Keratinocyte (primary cell): ENCODE measurements around the gene SUGCT. TPM values are rescaled to one million over a fixed set of nuclear protein-coding genes. Genes with fewer than 3 reads are reported as not detected.

Source experiments
- DNase-seq: peaks from one replicate; pipeline ENCODE4 v3.0.0-alpha.2; 2011; ENCODE audit warnings: low read depth, missing footprints, low spot score
- FAIRE-seq: peaks from 2 replicates; lab custom pipeline; 2011; peaks lifted over from hg19 to GRCh38; lab: Jason Lieb, UNC
- H2AFZ ChIP-seq: 2 replicates; pipeline ENCODE4 v1.6.0; 2012; ENCODE audit warnings: low read length, control low read depth, inconsistent platforms; ENCODE audit not compliant: control insufficient read depth
- H3K27ac ChIP-seq: 2 replicates; pipeline ENCODE4 v1.5.1; 2011; ENCODE audit warnings: low read length; ENCODE audit not compliant: control insufficient read depth, insufficient read depth
- H3K27me3 ChIP-seq: 3 replicates; pipeline ENCODE4 v1.6.0; 2011; ENCODE audit warnings: low read length; ENCODE audit not compliant: control insufficient read depth, insufficient read depth; ENCODE audit errors: extremely low read depth
- H3K36me3 ChIP-seq, 2 experiments: 2 replicates in 1 of 2; 3 replicates in 1 of 2; pipeline ENCODE4 v1.5.1; 2011; ENCODE audit warnings: low read length in 2 of 2, mild to moderate bottlenecking in 1 of 2; ENCODE audit not compliant: control insufficient read depth in 2 of 2, insufficient read depth in 2 of 2; ENCODE audit errors: extremely low read depth in 1 of 2
- H3K4me1 ChIP-seq: 3 replicates; pipeline ENCODE4 v1.5.1; 2011; ENCODE audit warnings: low read length; ENCODE audit not compliant: control insufficient read depth, insufficient read depth; ENCODE audit errors: extremely low read depth
- H3K4me2 ChIP-seq: 3 replicates; pipeline ENCODE4 v1.6.0; 2011; ENCODE audit warnings: low read depth, low read length; ENCODE audit not compliant: control insufficient read depth, insufficient read depth; ENCODE audit errors: extremely low read depth
- H3K4me3 ChIP-seq, 3 experiments: fragments of 200-600 bp in 1 of 3; sonication (generic) in 1 of 3; 2 replicates in 2 of 3; 3 replicates in 1 of 3; pipeline ENCODE4 v1.5.1; 2011 to 2016; ENCODE audit warnings: low read length in 3 of 3, mild to moderate bottlenecking in 3 of 3, control low read depth in 2 of 3, inconsistent platforms in 1 of 3, low read depth in 1 of 3, mixed read lengths in 1 of 3, mixed run types in 1 of 3, moderate library complexity in 1 of 3; ENCODE audit not compliant: control insufficient read depth in 2 of 3, insufficient read depth in 2 of 3; ENCODE audit errors: extremely low read depth in 1 of 3
- H3K79me2 ChIP-seq: 2 replicates; pipeline ENCODE4 v1.6.0; 2012; ENCODE audit warnings: low read length; ENCODE audit not compliant: control insufficient read depth, insufficient read depth
- H3K9ac ChIP-seq: 3 replicates; pipeline ENCODE4 v1.6.0; 2011; ENCODE audit warnings: low read length; ENCODE audit not compliant: control insufficient read depth, insufficient read depth; ENCODE audit errors: extremely low read depth
- H3K9me1 ChIP-seq: 3 replicates; pipeline ENCODE4 v1.6.0; 2011; ENCODE audit warnings: low read length; ENCODE audit not compliant: control insufficient read depth, insufficient read depth; ENCODE audit errors: extremely low read depth
- H3K9me3 ChIP-seq: 2 replicates; pipeline ENCODE4 v1.5.1; 2012; ENCODE audit warnings: low read depth, low read length; ENCODE audit not compliant: control insufficient read depth
- H4K20me1 ChIP-seq: 3 replicates; pipeline ENCODE4 v1.6.0; 2011; ENCODE audit warnings: low read length; ENCODE audit not compliant: control insufficient read depth, insufficient read depth; ENCODE audit errors: extremely low read depth
- CTCF ChIP-seq, 3 experiments: IDR thresholded peaks in 1 of 3; conservative IDR thresholded peaks in 1 of 3; optimal IDR thresholded peaks in 1 of 3; 2 replicates in 2 of 3; 3 replicates in 1 of 3; pipeline versions ENCODE3 to v1.5.1; 2011; ENCODE audit warnings: low read length in 3 of 3, mild to moderate bottlenecking in 3 of 3, moderate library complexity in 2 of 3, control low read depth in 1 of 3, inconsistent platforms in 1 of 3; ENCODE audit not compliant: insufficient read depth in 2 of 3; ENCODE audit errors: extremely low read depth in 1 of 3
- EZH2 ChIP-seq: IDR thresholded peaks from one replicate; pipeline ENCODE4 v1.6.1; 2012; ENCODE audit warnings: inconsistent platforms, mild to moderate bottlenecking, low read length, moderate library complexity
- dilution Hi-C: fragments of 300-500 bp; cut with MboI; formaldehyde crosslinking; loops from one replicate; pipeline ENCODE4 v1.7.0; 2020; ENCODE audit warnings: low sequenced_read_pairs; ENCODE audit not compliant: extremely low pct_ligation_motif_present
- polyA plus RNA-seq, 5 experiments: library from polyadenylated mRNA; depleted of rRNA in 3 of 5; stranded (reverse) in 3 of 5; stranded (forward) in 1 of 5; unstranded in 1 of 5; fragments of >200 nt; gene quantifications; 1 replicate in 1 of 5; 2 replicates in 3 of 5; 3 replicates in 1 of 5; pipeline versions ENCODE4 v1.2.1 to v1.2.3, GENCODE V29; 2011 to 2012; ENCODE audit warnings: missing spikeins in 2 of 5, low read depth in 1 of 5, low replicate concordance in 1 of 5

Gene SUGCT
- polyA plus RNA-seq, 1 donor (not counting 4 experiments of a cell fraction or from before 2014, with no cell fraction given), result 134 TPM

- TF ChIP-seq CTCF (optimal IDR thresholded peaks at IDR 0.05 in 1 of 3, IDR thresholded peaks at IDR 0.05 in 1 of 3, conservative IDR thresholded peaks at IDR 0.05 in 1 of 3; ENCODE audit: extremely low read depth in 1 of 3, insufficient read depth in 2 of 3, low read length in 3 of 3), result no peak
- TF ChIP-seq EZH2, result no peak
- Histone ChIP-seq H3K9me1 (no peaks in the 10 kb centered on the region), H4K20me1 (no peaks in the 10 kb centered on the region), H2AFZ (no peak overlapping the region), H3K4me2 (no peak overlapping the region), H3K9me3 (no peaks in the 10 kb centered on the region), H3K27me3 (no peaks in the 10 kb centered on the region), H3K27ac (no peak overlapping the region), H3K36me3 (no peaks in the 10 kb centered on the region), H3K4me3 (no peak overlapping the region), H3K79me2 (no peaks in the 10 kb centered on the region), H3K9ac (no peak overlapping the region), H3K4me1 (no peaks in the 10 kb centered on the region)
- DNase-seq (no peak), FAIRE-seq (no peak)
- dilution Hi-C loops, result no loop called here
Measured at GRCh38 chr7:40634118-40634517, 499.3 kb downstream of the SUGCT start.

GRCh38 chr7:40638545-40639320 is 503.9 kb downstream of the SUGCT start:
- H3K4me3 ChIP-seq, result no peak overlapping the region
- FAIRE-seq (no peak), DNase-seq (no peak)
- no peaks in the 10 kb centered on the region for H3K4me1 ChIP-seq
- TF ChIP-seq EZH2 (no peak), CTCF (optimal IDR thresholded peaks at IDR 0.05 in 1 of 3, IDR thresholded peaks at IDR 0.05 in 1 of 3, conservative IDR thresholded peaks at IDR 0.05 in 1 of 3; ENCODE audit: extremely low read depth in 1 of 3, insufficient read depth in 2 of 3, low read length in 3 of 3) (no peak)
- H3K9me3 ChIP-seq, result no peaks in the 10 kb centered on the region
- no peaks in the 10 kb centered on the region for H3K9me1 ChIP-seq
- H3K9ac ChIP-seq, result no peak overlapping the region
- dilution Hi-C loops, result no loop called here
- H4K20me1 ChIP-seq, result no peaks in the 10 kb centered on the region
- no peak overlapping the region for H2AFZ ChIP-seq
- H3K36me3 ChIP-seq, result no peaks in the 10 kb centered on the region
- H3K79me2 ChIP-seq, result no peaks in the 10 kb centered on the region
- no peak overlapping the region for H3K4me2 ChIP-seq
- H3K27me3 ChIP-seq, result no peaks in the 10 kb centered on the region
- no peak overlapping the region for H3K27ac ChIP-seq
